ENCODE data around the gene DAP3.
"Not testable (repeated sequence)": the region's sequence is repeated elsewhere in the genome, so short reads cannot be mapped to it uniquely, and the experiment has no call there.

DAP3 gene

DNA sequence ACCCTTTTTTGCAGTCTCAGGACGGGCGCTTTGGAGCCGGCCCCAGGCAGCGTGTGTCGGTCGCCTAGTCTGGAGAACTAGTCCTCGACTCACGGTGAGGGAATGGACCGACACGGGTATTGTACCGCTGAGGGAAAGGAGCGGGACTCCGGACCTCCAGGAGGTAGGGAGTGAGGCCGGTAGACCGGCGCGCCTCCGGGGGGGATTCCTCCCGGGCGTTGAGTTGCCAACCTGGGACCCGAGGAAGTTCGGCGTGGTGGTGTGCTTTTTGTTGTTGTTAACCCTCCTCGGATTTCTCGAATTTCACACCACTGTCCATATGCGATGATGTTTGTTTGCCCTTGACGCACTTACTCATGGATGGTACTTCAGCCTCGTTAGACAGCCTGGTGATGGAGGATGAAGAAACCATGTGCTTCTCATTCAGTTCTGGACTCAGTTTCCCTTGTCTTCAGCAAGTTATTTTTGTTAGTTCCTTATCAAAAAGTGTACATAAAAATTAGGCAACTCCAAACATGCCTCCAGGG, at the start of gene DAP3:
Gene DAP3, plus strand, starts transcription at position 11 of the 527 bp plus-strand sequence. CDS start 20,689 bp downstream, outside the sequence.
- Mint-ChIP-seq H3K36me3 (ENCODE audit: low read depth) (peaks cover 61% of the 10 kb centered on the region), H3K9me3 (peaks cover 39% of the 10 kb centered on the region), H3K4me1 (peaks cover 41% of the 10 kb centered on the region), H3K27ac (peak within 1 kb of the TSS; percentile 98), H3K4me3 (peak within 1 kb of the TSS; percentile 97)
- not testable (repeated sequence) for H3K27me3 Mint-ChIP-seq (ENCODE audit: low read depth, poor library complexity); DNase-seq

DNA sequence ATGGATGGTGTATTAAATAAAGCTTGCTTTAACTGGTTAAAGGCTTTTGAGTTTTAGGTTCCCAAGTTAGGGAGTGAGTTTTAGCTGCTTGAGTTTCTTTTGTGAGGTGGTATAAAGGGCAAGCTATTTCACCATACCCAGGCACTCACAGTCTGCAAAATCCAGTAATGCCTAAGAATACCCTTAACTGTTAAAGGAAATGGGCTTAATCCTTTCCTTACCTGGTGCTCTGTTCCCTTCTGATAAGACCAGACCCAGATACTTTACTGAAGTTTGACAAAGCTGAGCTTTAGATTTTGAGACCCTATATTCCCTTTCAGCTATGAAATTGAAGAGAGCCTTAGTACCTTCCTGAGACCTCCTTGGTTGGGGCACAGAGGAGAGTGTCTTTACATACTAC, 48.5 kb upstream of the DAP3 start:
- TF ChIP-seq, protein P1, sequence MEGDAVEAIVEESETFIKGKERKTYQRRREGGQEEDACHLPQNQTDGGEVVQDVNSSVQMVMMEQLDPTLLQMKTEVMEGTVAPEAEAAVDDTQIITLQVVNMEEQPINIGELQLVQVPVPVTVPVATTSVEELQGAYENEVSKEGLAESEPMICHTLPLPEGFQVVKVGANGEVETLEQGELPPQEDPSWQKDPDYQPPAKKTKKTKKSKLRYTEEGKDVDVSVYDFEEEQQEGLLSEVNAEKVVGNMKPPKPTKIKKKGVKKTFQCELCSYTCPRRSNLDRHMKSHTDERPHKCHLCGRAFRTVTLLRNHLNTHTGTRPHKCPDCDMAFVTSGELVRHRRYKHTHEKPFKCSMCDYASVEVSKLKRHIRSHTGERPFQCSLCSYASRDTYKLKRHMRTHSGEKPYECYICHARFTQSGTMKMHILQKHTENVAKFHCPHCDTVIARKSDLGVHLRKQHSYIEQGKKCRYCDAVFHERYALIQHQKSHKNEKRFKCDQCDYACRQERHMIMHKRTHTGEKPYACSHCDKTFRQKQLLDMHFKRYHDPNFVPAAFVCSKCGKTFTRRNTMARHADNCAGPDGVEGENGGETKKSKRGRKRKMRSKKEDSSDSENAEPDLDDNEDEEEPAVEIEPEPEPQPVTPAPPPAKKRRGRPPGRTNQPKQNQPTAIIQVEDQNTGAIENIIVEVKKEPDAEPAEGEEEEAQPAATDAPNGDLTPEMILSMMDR (IDR thresholded peaks at IDR 0.05): no peak
- H3K4me3 Mint-ChIP-seq: no peak overlapping the region
- no peak for DNase-seq
- H3K9me3 Mint-ChIP-seq: peaks cover 41% of the 10 kb centered on the region
- H3K4me1 Mint-ChIP-seq: peaks cover 8% of the 10 kb centered on the region
- peaks cover 5% of the 10 kb centered on the region for H3K36me3 Mint-ChIP-seq (ENCODE audit: low read depth)
- H3K27me3 Mint-ChIP-seq (ENCODE audit: low read depth, poor library complexity): peaks cover 13% of the 10 kb centered on the region
- H3K27ac Mint-ChIP-seq: no peak overlapping the region

DNA sequence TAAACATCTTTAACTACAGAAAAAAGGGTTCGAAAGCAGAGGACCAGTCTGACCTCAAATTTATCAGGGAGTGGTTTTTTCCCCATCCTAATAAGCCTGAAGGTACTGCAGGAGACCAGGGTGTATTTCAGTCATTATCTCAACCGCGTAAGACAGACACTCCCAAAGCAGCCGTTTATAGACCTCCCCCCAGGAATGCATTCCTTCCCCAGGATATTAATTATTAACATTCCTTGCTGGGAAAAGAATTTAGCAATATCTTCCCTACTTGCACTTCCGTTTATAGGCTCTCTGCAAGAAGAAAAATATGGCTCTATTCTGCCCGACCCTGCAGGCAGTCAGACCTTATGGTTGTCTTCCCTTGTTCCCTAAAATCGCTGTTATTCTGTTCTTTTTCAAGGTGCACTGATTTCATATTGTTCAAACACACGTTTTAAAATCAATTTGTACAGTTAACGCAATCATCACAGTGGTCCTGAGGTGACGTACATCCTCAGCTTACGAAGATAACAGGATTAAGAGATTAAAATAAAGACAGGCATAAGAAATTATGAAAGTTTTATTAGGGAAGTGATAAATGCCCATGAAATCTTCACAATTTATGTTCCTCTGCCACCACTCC, 46.2 kb upstream of the DAP3 start:
- not testable (repeated sequence) for H3K4me3 Mint-ChIP-seq; H3K27ac Mint-ChIP-seq; DNase-seq; H3K36me3 Mint-ChIP-seq (ENCODE audit: low read depth)
- peaks cover 41% of the 10 kb centered on the region for H3K9me3 Mint-ChIP-seq
- peaks cover 18% of the 10 kb centered on the region for H3K4me1 Mint-ChIP-seq
- peaks cover 13% of the 10 kb centered on the region for H3K27me3 Mint-ChIP-seq (ENCODE audit: low read depth, poor library complexity)

DNA sequence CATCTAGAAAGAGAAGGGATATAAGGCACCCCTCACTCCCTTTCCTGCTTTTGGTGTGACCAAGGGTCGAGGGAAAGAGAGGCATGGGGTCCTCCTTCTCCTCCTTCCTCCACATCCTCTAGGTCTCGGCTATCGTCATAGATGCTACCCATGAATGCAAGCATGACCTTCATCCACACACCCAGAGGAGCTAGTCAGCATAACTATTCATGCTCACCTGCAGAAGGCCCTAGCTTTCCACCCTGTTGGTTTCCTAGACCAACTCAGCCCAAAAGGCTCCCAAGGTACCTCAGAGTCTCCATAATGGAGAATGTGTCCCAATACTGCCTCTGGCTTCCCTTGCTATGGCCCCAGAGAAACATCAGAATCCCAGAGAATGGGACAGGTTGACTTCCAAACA, 45.7 kb upstream of the DAP3 start:
- no peak for DNase-seq
- Mint-ChIP-seq H3K4me1 (peaks cover 18% of the 10 kb centered on the region), H3K36me3 (ENCODE audit: low read depth) (peaks cover 5% of the 10 kb centered on the region), H3K27me3 (ENCODE audit: low read depth, poor library complexity) (peaks cover 14% of the 10 kb centered on the region), H3K9me3 (peaks cover 41% of the 10 kb centered on the region), H3K27ac (no peak overlapping the region), H3K4me3 (no peak overlapping the region)
- TF ChIP-seq, protein P1 (IDR thresholded peaks at IDR 0.05): no peak

DNA sequence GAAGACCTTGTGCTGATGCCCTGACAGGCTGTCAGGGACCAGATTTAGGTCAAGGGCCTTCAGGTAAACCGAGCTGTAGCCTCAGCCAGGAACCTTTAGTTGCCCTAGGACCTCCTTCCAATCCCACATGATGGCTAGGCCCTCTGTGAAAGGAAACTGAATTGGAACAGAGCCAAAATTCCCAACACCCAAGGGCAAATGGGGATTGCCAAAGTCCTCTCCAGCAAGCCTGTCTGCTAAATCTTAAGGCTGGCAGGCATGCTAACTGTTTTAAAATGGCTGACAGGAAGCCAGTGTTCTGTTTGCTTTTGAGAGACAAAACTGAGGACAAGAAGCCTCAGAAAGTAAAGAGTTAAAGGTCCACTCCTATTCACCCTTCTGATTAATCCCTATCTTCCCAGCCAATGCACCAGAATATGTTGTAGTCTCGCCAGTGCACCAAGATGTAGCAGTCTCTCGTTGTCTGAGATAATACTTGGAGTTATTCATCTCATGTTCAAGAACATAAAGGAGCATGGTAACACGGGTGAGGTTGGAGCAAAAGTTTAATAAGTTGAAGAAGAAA, 43.8 kb upstream of the DAP3 start:
- no peak overlapping the region for H3K4me3 Mint-ChIP-seq
- DNase-seq: no peak
- TF ChIP-seq, protein P1 (IDR thresholded peaks at IDR 0.05): no peak
- peaks cover 39% of the 10 kb centered on the region for H3K9me3 Mint-ChIP-seq
- peak overlapping the region; percentile 20 for H3K27ac Mint-ChIP-seq
- peaks cover 11% of the 10 kb centered on the region for H3K27me3 Mint-ChIP-seq (ENCODE audit: low read depth, poor library complexity)
- peaks cover 22% of the 10 kb centered on the region for H3K4me1 Mint-ChIP-seq
- H3K36me3 Mint-ChIP-seq (ENCODE audit: low read depth): peaks cover 5% of the 10 kb centered on the region

DNA sequence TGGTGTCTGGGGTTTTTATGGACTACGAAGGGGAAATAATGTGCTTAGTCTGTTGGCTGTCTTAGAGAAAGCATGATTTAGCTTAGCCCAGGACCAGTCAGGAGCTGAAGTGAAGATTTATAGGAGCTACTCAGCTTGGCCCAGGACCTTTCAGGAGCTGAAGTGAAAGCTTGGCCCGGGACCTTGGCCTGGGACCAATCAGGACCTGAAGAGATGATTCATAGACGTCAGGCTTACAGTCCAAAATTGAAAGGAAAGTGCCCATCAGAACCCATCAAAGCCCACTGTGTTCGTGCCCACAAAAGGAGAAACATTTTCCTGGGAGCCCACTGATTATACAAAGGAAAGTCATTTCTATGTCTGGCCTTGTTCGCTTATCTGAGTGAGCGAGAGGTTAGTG, 43.2 kb upstream of the DAP3 start:
- H3K4me3 Mint-ChIP-seq: no peak overlapping the region
- peaks cover 12% of the 10 kb centered on the region for H3K27me3 Mint-ChIP-seq (ENCODE audit: low read depth, poor library complexity)
- H3K4me1 Mint-ChIP-seq: peaks cover 22% of the 10 kb centered on the region
- peaks cover 38% of the 10 kb centered on the region for H3K9me3 Mint-ChIP-seq
- peak overlapping the region; percentile 20 for H3K27ac Mint-ChIP-seq
- no peak for DNase-seq
- peaks cover 5% of the 10 kb centered on the region for H3K36me3 Mint-ChIP-seq (ENCODE audit: low read depth)
- TF ChIP-seq, protein P1 (IDR thresholded peaks at IDR 0.05): no peak

DNA sequence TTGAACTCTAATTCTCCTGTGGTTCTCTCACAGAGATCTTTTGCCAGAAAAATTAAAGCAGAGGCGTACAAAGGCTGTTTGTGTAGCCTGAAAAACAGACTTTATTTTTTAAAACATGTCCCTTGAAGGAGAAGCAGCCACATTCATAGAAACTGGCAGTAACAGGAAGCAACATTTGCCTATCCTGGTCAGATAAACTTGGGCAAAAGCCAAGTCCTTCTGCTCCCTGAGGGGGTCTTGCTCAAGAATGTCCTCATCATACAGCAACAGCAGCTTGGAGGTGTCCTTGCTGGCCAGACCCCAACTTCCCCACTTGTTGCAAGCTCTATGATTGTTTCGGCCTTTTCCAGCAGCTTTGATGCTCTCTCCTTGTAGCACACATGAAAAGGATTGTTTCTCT, 42.6 kb upstream of the DAP3 start:
- Mint-ChIP-seq H3K27me3 (ENCODE audit: low read depth, poor library complexity) (peaks cover 12% of the 10 kb centered on the region), H3K4me1 (peaks cover 22% of the 10 kb centered on the region), H3K9me3 (peaks cover 36% of the 10 kb centered on the region), H3K27ac (peak overlapping the region; percentile 79), H3K36me3 (ENCODE audit: low read depth) (peaks cover 5% of the 10 kb centered on the region), H3K4me3 (no peak overlapping the region)
- TF ChIP-seq, protein P1 (IDR thresholded peaks at IDR 0.05): no peak
- no peak for DNase-seq

Data from nephron progenitor cell (in vitro differentiated cells).